Activated naive CD4-positive, alpha-beta T cell treated with anti-CD3 and anti-CD28 coated beads for 36 hours (primary cell): Measurements from ENCODE around the gene LIPC. TPM values are rescaled to one million over a fixed set of nuclear protein-coding genes. Genes with fewer than 3 reads are reported as not detected.
A peak's percentile ranks its signal among the peaks of the same experiment; 100 is the strongest.

Experiments
- CTCF ChIA-PET: fragments of 350-600 bp; sonication (Branson Sonifier 250); formaldehyde crosslinking; loops from one replicate; lab custom pipeline; 2021; ENCODE audit warnings: antibody characterized with exemption; lab: Charles Lee
- DNase-seq: peaks from one replicate; pipeline ENCODE4 v3.0.0-alpha.2; 2020
- H3K27ac Mint-ChIP-seq: one replicate; pipeline ENCODE4 v1.8.0; 2021; ENCODE audit warnings: mild to moderate bottlenecking, mixed read lengths
- H3K27me3 Mint-ChIP-seq: one replicate; pipeline ENCODE4 v1.8.0; 2021; ENCODE audit warnings: low read depth, mixed read lengths
- H3K36me3 Mint-ChIP-seq: one replicate; pipeline ENCODE4 v1.8.0; 2021; ENCODE audit warnings: low read depth, mixed read lengths
- H3K4me1 Mint-ChIP-seq: one replicate; pipeline ENCODE4 v1.8.0; 2021; ENCODE audit warnings: low read depth, mixed read lengths
- H3K4me3 Mint-ChIP-seq: one replicate; pipeline ENCODE4 v1.8.0; 2021; ENCODE audit warnings: mild to moderate bottlenecking, moderate library complexity, mixed read lengths
- H3K9me3 Mint-ChIP-seq: one replicate; pipeline ENCODE4 v1.8.0; 2021; ENCODE audit warnings: mixed read lengths
- intact Hi-C: fragments of 100-400 bp; cut with micrococcal nuclease; formaldehyde crosslinking; loops from one replicate; pipeline ENCODE4 v1.15.1; 2023
- total RNA-seq, 2 experiments: library from RNA; stranded (reverse); gene quantifications; one replicate each; pipeline ENCODE4 v1.2.3, GENCODE V29; 2021

LIPC gene
- total RNA-seq, 2 experiments from 2014 or later = 0.14 to 0.47 TPM

GRCh38 chr15:58425185-58425584 is 6.6 kb upstream of the LIPC start:
- H3K27me3 Mint-ChIP-seq = no peaks in the 10 kb centered on the region
- no peaks in the 10 kb centered on the region for H3K9me3 Mint-ChIP-seq
- no peak overlapping the region for H3K27ac Mint-ChIP-seq
- no peak overlapping the region for H3K4me3 Mint-ChIP-seq
- no peak for DNase-seq
- H3K4me1 Mint-ChIP-seq = peaks cover 16% of the 10 kb centered on the region
- intact Hi-C loops = loop anchor here (10.0 kb wide), 1 partner anchor 160 kb away; no protein-coding TSS in a partner anchor
- CTCF ChIA-PET = interaction anchor here (0.7 kb wide), 1 partner anchor 252 kb away, joined by 8 read pairs; no protein-coding TSS in a partner anchor
- H3K36me3 Mint-ChIP-seq = no peaks in the 10 kb centered on the region

- Mint-ChIP-seq H3K27me3 (no peaks in the 10 kb centered on the region), H3K4me1 (peaks cover 10% of the 10 kb centered on the region), H3K36me3 (no peaks in the 10 kb centered on the region), H3K9me3 (no peaks in the 10 kb centered on the region), H3K27ac (no peak overlapping the region), H3K4me3 (no peak overlapping the region)
- no peak for DNase-seq
- CTCF ChIA-PET = interaction anchor here (0.7 kb wide), 1 partner anchor 77 kb away, joined by 3 read pairs; no protein-coding TSS in a partner anchor
- intact Hi-C loops = loop anchor here (10.0 kb wide), 1 partner anchor 161 kb away; no protein-coding TSS in a partner anchor
Measured at GRCh38 chr15:58425834-58426233, 6.0 kb upstream of the LIPC start.

- H3K27me3 Mint-ChIP-seq = no peaks in the 10 kb centered on the region
- H3K9me3 Mint-ChIP-seq = no peaks in the 10 kb centered on the region
- CTCF ChIA-PET = no interaction called here
- H3K4me3 Mint-ChIP-seq = no peak overlapping the region
- DNase-seq = no peak
- intact Hi-C loops = loop anchor here (10.0 kb wide), 1 partner anchor 162 kb away; no protein-coding TSS in a partner anchor
- peaks cover 8% of the 10 kb centered on the region for H3K4me1 Mint-ChIP-seq
- H3K27ac Mint-ChIP-seq = no peak overlapping the region
- no peaks in the 10 kb centered on the region for H3K36me3 Mint-ChIP-seq
Measured at GRCh38 chr15:58426501-58426900, 5.3 kb upstream of the LIPC start.

- Mint-ChIP-seq H3K4me1 (peaks cover 6% of the 10 kb centered on the region), H3K9me3 (no peaks in the 10 kb centered on the region), H3K27me3 (no peaks in the 10 kb centered on the region), H3K27ac (no peak overlapping the region), H3K36me3 (no peaks in the 10 kb centered on the region), H3K4me3 (no peak overlapping the region)
- CTCF ChIA-PET = no interaction called here
- intact Hi-C loops = loop anchor here (10.0 kb wide), 1 partner anchor 163 kb away; no protein-coding TSS in a partner anchor
- no peak for DNase-seq
Measured at GRCh38 chr15:58427987-58428386, 3.8 kb upstream of the LIPC start.

- CTCF ChIA-PET = no interaction called here
- intact Hi-C loops = no loop called here
- no peak for DNase-seq
- Mint-ChIP-seq H3K4me3 (no peak overlapping the region), H3K36me3 (no peaks in the 10 kb centered on the region), H3K27ac (no peak overlapping the region), H3K4me1 (no peaks in the 10 kb centered on the region), H3K9me3 (no peaks in the 10 kb centered on the region), H3K27me3 (no peaks in the 10 kb centered on the region)
Measured at GRCh38 chr15:58430224-58430787, 1.5 kb upstream of the LIPC start.

- Mint-ChIP-seq H3K27ac (no peak overlapping the region), H3K9me3 (no peaks in the 10 kb centered on the region), H3K36me3 (no peaks in the 10 kb centered on the region), H3K4me1 (no peaks in the 10 kb centered on the region), H3K4me3 (no peak overlapping the region), H3K27me3 (no peaks in the 10 kb centered on the region)
- CTCF ChIA-PET = interaction anchor here (0.7 kb wide), 1 partner anchor 206 kb away, joined by 4 read pairs; no protein-coding TSS in a partner anchor
- intact Hi-C loops = no loop called here
- DNase-seq = no peak
Measured at GRCh38 chr15:58432401-58432800, 610 bp downstream of the LIPC start.

- intact Hi-C loops = no loop called here
- H3K4me3 Mint-ChIP-seq = no peak overlapping the region
- no peak overlapping the region for H3K27ac Mint-ChIP-seq
- H3K4me1 Mint-ChIP-seq = no peaks in the 10 kb centered on the region
- no peaks in the 10 kb centered on the region for H3K9me3 Mint-ChIP-seq
- H3K36me3 Mint-ChIP-seq = no peaks in the 10 kb centered on the region
- CTCF ChIA-PET = interaction anchor here (1.2 kb wide), 2 partner anchors 13 to 149 kb away, joined by 3 read pairs; no protein-coding TSS in a partner anchor
- no peak for DNase-seq
- H3K27me3 Mint-ChIP-seq = no peaks in the 10 kb centered on the region
Measured at GRCh38 chr15:58433597-58434333, 2.0 kb downstream of the LIPC start.

GRCh38 chr15:58434334-58434875 is 2.6 kb downstream of the LIPC start:
- no peak overlapping the region for H3K27ac Mint-ChIP-seq
- CTCF ChIA-PET = interaction anchor here (1.2 kb wide), 2 partner anchors 14 to 149 kb away, joined by 3 read pairs; no protein-coding TSS in a partner anchor
- intact Hi-C loops = no loop called here

GRCh38 chr15:58436552-58436951 is 4.8 kb downstream of the LIPC start:
- Mint-ChIP-seq H3K27me3 (no peaks in the 10 kb centered on the region), H3K27ac (no peak overlapping the region)

More at GRCh38 chr15:58434334-58434875, 2.6 kb downstream of the LIPC start:
- no peak for DNase-seq
- no peaks in the 10 kb centered on the region for H3K27me3 Mint-ChIP-seq
- no peaks in the 10 kb centered on the region for H3K9me3 Mint-ChIP-seq
- no peak overlapping the region for H3K4me3 Mint-ChIP-seq
- no peaks in the 10 kb centered on the region for H3K4me1 Mint-ChIP-seq
- H3K36me3 Mint-ChIP-seq = no peaks in the 10 kb centered on the region

GRCh38 chr15:58437531-58438105 is 5.8 kb downstream of the LIPC start:
- no peak for DNase-seq
- H3K4me1 Mint-ChIP-seq = peaks cover 14% of the 10 kb centered on the region
- H3K36me3 Mint-ChIP-seq = no peaks in the 10 kb centered on the region
- H3K9me3 Mint-ChIP-seq = no peaks in the 10 kb centered on the region
- no peak overlapping the region for H3K27ac Mint-ChIP-seq
- intact Hi-C loops = no loop called here
- no peaks in the 10 kb centered on the region for H3K27me3 Mint-ChIP-seq
- H3K4me3 Mint-ChIP-seq = no peak overlapping the region
- CTCF ChIA-PET = interaction anchor here (0.6 kb wide), 1 partner anchor 173 kb away, joined by 3 read pairs; no protein-coding TSS in a partner anchor

More at GRCh38 chr15:58436552-58436951, 4.8 kb downstream of the LIPC start:
- no peaks in the 10 kb centered on the region for H3K9me3 Mint-ChIP-seq
- DNase-seq = no peak
- H3K4me3 Mint-ChIP-seq = no peak overlapping the region
- H3K36me3 Mint-ChIP-seq = no peaks in the 10 kb centered on the region
- intact Hi-C loops = no loop called here
- H3K4me1 Mint-ChIP-seq = peaks cover 9% of the 10 kb centered on the region
- CTCF ChIA-PET = no interaction called here

GRCh38 chr15:58438111-58438510 is 6.3 kb downstream of the LIPC start:
- no peaks in the 10 kb centered on the region for H3K9me3 Mint-ChIP-seq
- intact Hi-C loops = no loop called here
- no peaks in the 10 kb centered on the region for H3K27me3 Mint-ChIP-seq
- CTCF ChIA-PET = no interaction called here
- DNase-seq = no peak
- no peaks in the 10 kb centered on the region for H3K36me3 Mint-ChIP-seq
- no peak overlapping the region for H3K4me3 Mint-ChIP-seq
- peaks cover 14% of the 10 kb centered on the region for H3K4me1 Mint-ChIP-seq
- no peak overlapping the region for H3K27ac Mint-ChIP-seq

- Mint-ChIP-seq H3K9me3 (no peaks in the 10 kb centered on the region), H3K27me3 (no peaks in the 10 kb centered on the region), H3K36me3 (no peaks in the 10 kb centered on the region), H3K4me3 (no peak overlapping the region), H3K4me1 (peaks cover 14% of the 10 kb centered on the region), H3K27ac (no peak overlapping the region)
- intact Hi-C loops = no loop called here
- CTCF ChIA-PET = no interaction called here
- DNase-seq = peak; percentile 55
Measured at GRCh38 chr15:58438956-58439355, 7.2 kb downstream of the LIPC start.
